AG10803 (cell line): ENCODE measurements around the gene AGAP3.

Experiments used
- DNase-seq: peaks from one replicate; pipeline ENCODE4 v3.0.0; 2010; ENCODE audit warnings: low read depth
- H3K4me3 ChIP-seq: 2 replicates; pipeline ENCODE4 v1.5.1; 2011; ENCODE audit warnings: mild to moderate bottlenecking, low read length, control low read depth
- CTCF ChIP-seq: conservative IDR thresholded peaks from 2 replicates; pipeline ENCODE4 v1.5.1; 2011; ENCODE audit warnings: mild to moderate bottlenecking, low read length, control low read depth, inconsistent platforms

The AGAP3 gene

DNA sequence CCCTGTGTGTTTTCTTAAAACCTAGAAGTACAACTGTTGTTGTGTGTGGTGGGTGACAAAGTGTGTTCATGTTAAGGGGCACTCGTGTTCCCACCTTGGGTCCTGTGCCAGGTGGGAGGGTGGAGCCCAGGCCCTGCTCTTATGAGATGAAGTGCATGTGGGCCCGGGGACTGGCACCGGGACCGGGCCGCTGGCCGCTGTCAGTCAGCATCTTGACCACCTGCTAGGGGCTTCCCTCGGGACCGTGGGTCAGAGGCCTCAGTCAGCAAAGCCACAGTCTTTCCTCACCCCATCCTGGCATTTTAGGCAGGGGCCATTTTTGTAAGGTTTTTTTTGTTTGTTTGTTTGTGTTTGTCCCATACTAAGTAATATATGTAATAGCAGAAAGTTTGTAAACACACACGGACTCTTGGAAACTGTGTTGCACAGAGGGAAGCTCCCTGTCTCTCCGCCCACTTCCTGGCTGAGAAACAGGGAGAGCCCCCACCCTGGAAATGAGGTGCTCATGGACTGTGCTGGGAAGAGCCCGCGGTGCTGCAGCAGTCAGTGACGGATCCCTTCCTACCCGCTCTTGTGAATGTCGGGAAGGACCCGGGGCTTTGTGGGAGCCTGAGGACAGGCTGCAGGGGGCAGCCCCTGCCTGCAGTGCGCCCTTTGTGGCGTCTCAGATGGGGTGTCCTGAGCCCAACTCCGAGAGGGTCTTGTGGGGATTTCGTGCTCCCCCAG is 13.4 kb downstream of the AGAP3 start:
- no peak overlapping the region for H3K4me3 ChIP-seq

DNA sequence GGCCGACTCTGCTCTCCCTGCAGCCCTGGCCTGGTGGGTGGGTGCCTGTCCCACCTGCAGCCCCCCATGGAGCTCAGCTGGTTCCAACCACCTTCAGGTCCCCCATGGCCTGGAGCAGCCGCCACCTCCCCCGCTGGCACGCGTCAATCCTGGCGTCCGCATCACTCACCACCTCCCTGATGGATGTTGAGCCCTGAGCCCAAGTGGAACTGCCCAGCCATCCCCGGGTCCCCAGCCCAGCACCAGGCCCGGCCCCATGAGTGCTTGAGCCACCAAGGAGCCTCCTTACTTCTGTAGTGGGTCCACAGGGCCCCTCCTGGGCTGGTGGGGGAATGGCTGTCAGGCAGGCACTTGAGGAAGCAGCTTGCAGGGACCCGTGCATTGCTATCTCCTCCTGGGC is 14.6 kb downstream of the AGAP3 start:
- DNase-seq: no peak
- no peak for TF ChIP-seq CTCF
- H3K4me3 ChIP-seq: no peak overlapping the region

More for the DNA sequence above, 13.4 kb downstream of the AGAP3 start:
- DNase-seq: no peak
- no peak for TF ChIP-seq CTCF

DNA sequence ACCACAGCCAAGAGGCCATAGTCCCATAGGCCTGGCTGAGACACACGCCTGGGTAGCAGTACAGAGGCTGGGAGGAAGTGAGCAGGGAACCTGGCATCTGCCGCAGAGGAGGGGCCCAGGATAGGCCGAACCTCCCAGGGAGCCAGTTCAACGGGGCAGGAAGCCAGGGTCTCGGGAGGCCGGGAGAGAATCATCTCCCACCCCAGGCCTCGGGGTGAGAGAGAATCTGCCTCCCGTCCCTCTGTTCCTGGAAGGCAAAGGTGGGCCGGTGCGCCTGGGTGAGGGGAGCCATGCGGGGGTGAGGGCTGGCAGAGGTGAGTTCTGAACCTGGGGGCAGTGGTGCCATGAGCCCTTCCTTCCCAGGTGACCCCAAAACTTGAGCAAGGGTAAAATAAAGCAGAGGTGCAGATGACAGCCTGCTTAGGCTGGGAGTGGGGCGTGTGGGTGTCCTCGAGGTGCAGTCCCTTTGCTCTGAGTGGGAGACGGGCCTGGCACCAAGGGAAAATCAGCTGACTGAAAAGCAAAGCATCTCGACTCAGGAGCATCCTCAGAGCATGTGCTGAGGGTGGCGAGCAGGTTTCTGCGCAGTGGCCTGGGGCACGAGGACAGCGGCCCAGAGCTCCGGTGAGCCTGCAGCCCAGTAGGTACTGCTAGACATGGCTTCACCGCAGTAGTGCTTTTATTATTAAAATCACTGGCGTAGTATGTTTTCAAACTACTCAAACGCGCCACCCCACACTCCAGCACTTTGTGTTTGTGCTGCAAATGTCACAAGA is 15.5 kb downstream of the AGAP3 start:
- no peak for TF ChIP-seq CTCF
- no peak overlapping the region for H3K4me3 ChIP-seq
- no peak for DNase-seq

- no peak for TF ChIP-seq CTCF
- H3K4me3 ChIP-seq: no peak overlapping the region
- DNase-seq: no peak
Observed at GRCh38 chr7:151102991-151103390, 16.7 kb downstream of the AGAP3 start.

GRCh38 chr7:151103973-151104372 is 17.7 kb downstream of the AGAP3 start:
- no peak for TF ChIP-seq CTCF
- DNase-seq: no peak
- no peak overlapping the region for H3K4me3 ChIP-seq

GRCh38 chr7:151104411-151105235 is 18.3 kb downstream of the AGAP3 start:
- peak; percentile 87 for DNase-seq
- TF ChIP-seq CTCF: no peak
- no peak overlapping the region for H3K4me3 ChIP-seq
